ENCODE data around the gene MMAB. TPM values are rescaled to one million over a fixed set of nuclear protein-coding genes. Genes with fewer than 3 reads are reported as not detected.

Gene MMAB
- polyA plus RNA-seq, 2 of the 4 experiments (the other 2 are of a cell fraction), result 26.1 to 36.8 TPM

DNA sequence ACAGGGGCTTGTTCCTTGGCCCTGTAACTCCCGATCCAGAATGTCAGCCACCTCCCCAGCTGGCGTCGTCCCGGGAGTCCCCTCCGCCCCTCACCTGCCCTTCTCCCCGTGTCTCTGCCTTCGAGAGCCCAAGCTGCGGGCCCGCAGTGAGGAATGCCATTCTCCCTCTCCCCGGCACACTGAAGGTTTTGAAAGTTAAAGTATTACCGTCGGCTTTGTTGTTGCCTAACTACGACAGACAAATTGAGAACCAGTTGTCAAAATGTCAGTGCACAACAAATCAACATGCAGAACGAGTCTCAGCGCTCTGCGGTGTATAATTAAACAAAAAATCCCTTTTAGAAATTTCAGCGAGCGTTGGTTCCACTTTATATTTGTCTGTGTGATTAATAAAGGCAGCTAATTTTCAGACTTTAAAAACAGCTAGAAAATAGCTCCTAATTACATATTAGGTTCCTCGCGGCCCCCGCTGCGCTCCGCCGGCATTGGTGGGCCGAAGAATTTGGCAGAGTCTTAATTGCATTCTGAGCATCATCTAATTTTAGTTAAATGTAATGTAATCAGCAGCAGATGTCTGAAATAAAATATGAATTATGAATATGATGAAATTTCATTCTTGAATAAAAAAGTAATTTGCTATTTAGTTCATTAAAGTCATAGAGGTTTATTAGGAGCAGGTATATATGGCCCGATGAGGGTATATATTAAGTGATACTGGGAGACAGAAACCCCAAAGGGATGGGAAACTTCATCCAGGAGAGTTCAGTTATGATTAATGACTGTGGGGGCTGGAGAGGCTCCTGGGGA, 40.5 kb upstream of the MMAB start:
- H3K4me2 ChIP-seq, result no peak overlapping the region
- TF ChIP-seq MYC (IDR thresholded peaks at IDR 0.05; ENCODE audit: borderline replicate concordance, low read length), result no peak
- TF ChIP-seq, protein P1, sequence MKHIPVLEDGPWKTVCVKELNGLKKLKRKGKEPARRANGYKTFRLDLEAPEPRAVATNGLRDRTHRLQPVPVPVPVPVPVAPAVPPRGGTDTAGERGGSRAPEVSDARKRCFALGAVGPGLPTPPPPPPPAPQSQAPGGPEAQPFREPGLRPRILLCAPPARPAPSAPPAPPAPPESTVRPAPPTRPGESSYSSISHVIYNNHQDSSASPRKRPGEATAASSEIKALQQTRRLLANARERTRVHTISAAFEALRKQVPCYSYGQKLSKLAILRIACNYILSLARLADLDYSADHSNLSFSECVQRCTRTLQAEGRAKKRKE (CRISPR knock-in tag; IDR thresholded peaks at IDR 0.05; ENCODE audit: low read depth), result no peak
- TF ChIP-seq, protein P2, sequence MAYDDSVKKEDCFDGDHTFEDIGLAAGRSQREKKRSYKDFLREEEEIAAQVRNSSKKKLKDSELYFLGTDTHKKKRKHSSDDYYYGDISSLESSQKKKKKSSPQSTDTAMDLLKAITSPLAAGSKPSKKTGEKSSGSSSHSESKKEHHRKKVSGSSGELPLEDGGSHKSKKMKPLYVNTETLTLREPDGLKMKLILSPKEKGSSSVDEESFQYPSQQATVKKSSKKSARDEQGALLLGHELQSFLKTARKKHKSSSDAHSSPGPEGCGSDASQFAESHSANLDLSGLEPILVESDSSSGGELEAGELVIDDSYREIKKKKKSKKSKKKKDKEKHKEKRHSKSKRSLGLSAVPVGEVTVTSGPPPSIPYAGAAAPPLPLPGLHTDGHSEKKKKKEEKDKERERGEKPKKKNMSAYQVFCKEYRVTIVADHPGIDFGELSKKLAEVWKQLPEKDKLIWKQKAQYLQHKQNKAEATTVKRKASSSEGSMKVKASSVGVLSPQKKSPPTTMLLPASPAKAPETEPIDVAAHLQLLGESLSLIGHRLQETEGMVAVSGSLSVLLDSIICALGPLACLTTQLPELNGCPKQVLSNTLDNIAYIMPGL (CRISPR knock-in tag; IDR thresholded peaks at IDR 0.05; ENCODE audit: borderline replicate concordance), result no peak
- TF ChIP-seq, protein P3, sequence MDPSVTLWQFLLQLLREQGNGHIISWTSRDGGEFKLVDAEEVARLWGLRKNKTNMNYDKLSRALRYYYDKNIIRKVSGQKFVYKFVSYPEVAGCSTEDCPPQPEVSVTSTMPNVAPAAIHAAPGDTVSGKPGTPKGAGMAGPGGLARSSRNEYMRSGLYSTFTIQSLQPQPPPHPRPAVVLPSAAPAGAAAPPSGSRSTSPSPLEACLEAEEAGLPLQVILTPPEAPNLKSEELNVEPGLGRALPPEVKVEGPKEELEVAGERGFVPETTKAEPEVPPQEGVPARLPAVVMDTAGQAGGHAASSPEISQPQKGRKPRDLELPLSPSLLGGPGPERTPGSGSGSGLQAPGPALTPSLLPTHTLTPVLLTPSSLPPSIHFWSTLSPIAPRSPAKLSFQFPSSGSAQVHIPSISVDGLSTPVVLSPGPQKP (IDR thresholded peaks at IDR 0.05; ENCODE audit: low read depth, low read length), result no peak
- TF ChIP-seq MAZ (IDR thresholded peaks at IDR 0.05; ENCODE audit: borderline replicate concordance, low read depth, low read length), result no peak
- no peak for TF ChIP-seq CEBPB (IDR thresholded peaks at IDR 0.05)
- no peak for TF ChIP-seq CBX8 (IDR thresholded peaks at IDR 0.05)
- TF ChIP-seq, protein P4, sequence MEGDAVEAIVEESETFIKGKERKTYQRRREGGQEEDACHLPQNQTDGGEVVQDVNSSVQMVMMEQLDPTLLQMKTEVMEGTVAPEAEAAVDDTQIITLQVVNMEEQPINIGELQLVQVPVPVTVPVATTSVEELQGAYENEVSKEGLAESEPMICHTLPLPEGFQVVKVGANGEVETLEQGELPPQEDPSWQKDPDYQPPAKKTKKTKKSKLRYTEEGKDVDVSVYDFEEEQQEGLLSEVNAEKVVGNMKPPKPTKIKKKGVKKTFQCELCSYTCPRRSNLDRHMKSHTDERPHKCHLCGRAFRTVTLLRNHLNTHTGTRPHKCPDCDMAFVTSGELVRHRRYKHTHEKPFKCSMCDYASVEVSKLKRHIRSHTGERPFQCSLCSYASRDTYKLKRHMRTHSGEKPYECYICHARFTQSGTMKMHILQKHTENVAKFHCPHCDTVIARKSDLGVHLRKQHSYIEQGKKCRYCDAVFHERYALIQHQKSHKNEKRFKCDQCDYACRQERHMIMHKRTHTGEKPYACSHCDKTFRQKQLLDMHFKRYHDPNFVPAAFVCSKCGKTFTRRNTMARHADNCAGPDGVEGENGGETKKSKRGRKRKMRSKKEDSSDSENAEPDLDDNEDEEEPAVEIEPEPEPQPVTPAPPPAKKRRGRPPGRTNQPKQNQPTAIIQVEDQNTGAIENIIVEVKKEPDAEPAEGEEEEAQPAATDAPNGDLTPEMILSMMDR (IDR thresholded peaks at IDR 0.05), result no peak
- TF ChIP-seq HEYL (CRISPR knock-in tag; IDR thresholded peaks at IDR 0.05), result no peak
- no peak for TF ChIP-seq MAFK (IDR thresholded peaks at IDR 0.05; ENCODE audit: partially characterized antibody)
- TF ChIP-seq EP300 (IDR thresholded peaks at IDR 0.05), result no peak
- no peak for TF ChIP-seq JUN (IDR thresholded peaks at IDR 0.05)
- TF ChIP-seq HDAC2 (IDR thresholded peaks at IDR 0.05), result no peak
- no peak for TF ChIP-seq ESRRA (IDR thresholded peaks at IDR 0.05; ENCODE audit: borderline replicate concordance, low read length)
- TF ChIP-seq, protein P5, sequence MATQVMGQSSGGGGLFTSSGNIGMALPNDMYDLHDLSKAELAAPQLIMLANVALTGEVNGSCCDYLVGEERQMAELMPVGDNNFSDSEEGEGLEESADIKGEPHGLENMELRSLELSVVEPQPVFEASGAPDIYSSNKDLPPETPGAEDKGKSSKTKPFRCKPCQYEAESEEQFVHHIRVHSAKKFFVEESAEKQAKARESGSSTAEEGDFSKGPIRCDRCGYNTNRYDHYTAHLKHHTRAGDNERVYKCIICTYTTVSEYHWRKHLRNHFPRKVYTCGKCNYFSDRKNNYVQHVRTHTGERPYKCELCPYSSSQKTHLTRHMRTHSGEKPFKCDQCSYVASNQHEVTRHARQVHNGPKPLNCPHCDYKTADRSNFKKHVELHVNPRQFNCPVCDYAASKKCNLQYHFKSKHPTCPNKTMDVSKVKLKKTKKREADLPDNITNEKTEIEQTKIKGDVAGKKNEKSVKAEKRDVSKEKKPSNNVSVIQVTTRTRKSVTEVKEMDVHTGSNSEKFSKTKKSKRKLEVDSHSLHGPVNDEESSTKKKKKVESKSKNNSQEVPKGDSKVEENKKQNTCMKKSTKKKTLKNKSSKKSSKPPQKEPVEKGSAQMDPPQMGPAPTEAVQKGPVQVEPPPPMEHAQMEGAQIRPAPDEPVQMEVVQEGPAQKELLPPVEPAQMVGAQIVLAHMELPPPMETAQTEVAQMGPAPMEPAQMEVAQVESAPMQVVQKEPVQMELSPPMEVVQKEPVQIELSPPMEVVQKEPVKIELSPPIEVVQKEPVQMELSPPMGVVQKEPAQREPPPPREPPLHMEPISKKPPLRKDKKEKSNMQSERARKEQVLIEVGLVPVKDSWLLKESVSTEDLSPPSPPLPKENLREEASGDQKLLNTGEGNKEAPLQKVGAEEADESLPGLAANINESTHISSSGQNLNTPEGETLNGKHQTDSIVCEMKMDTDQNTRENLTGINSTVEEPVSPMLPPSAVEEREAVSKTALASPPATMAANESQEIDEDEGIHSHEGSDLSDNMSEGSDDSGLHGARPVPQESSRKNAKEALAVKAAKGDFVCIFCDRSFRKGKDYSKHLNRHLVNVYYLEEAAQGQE (IDR thresholded peaks at IDR 0.05), result no peak
- no peak for TF ChIP-seq JUNB (IDR thresholded peaks at IDR 0.05)
- no peak for TF ChIP-seq EHF (CRISPR knock-in tag; IDR thresholded peaks at IDR 0.05)
- ATAC-seq (no peak), FAIRE-seq (no peak), DNase-seq (ENCODE audit: low read depth in 1 of 2, low spot score in 1 of 2) (no peak)
- WGBS (ENCODE audit: missing lambda C conversion rate), result 55% methylated on average over 26 of the region's 26 CpGs
- ChIA-PET CTCF (interaction anchor here (0.6 to 2.9 kb wide), 5 partner anchors 9 to 161 kb away, joined by 3 to 37 read pairs (median 3); no protein-coding TSS in a partner anchor), POLR2A (no interaction called here)
- H3K4me3 ChIP-seq, result no peak overlapping the region
- no peak overlapping the region for H3K27ac ChIP-seq
- H3K9me3 ChIP-seq, result no peaks in the 10 kb centered on the region
- H3K4me1 ChIP-seq, result no peaks in the 10 kb centered on the region
